KG1 (cell line): ENCODE data around the gene ARHGEF28.

ENCODE experiments used
- DNase-seq: peaks from one replicate; lab custom pipeline; 2025; lab: John Stamatoyannopoulos, UW

ARHGEF28 gene

GRCh38 chr5:73968729-73969128 lies 342.7 kb downstream of the ARHGEF28 start:
- no peak for DNase-seq

- no peak for DNase-seq
These were observed 343.4 kb downstream of the ARHGEF28 start for GRCh38 chr5:73969195-73970036.

GRCh38 chr5:73971326-73971725 lies 345.3 kb downstream of the ARHGEF28 start:
- no peak for DNase-seq

GRCh38 chr5:73973135-73973534 lies 347.1 kb downstream of the ARHGEF28 start:
- no peak for DNase-seq

- DNase-seq: no peak
These were observed 348.9 kb downstream of the ARHGEF28 start for GRCh38 chr5:73974871-73975360.

GRCh38 chr5:73975845-73976244 lies 349.8 kb downstream of the ARHGEF28 start:
- no peak for DNase-seq

GRCh38 chr5:73977146-73977545 lies 351.1 kb downstream of the ARHGEF28 start:
- no peak for DNase-seq

GRCh38 chr5:73979321-73979720 lies 353.3 kb downstream of the ARHGEF28 start:
- DNase-seq: no peak

- no peak for DNase-seq
These were observed 355.7 kb downstream of the ARHGEF28 start for GRCh38 chr5:73981704-73982103.

GRCh38 chr5:73983644-73984043 lies 357.6 kb downstream of the ARHGEF28 start:
- no peak for DNase-seq

- DNase-seq: no peak
These were observed 359.1 kb downstream of the ARHGEF28 start for GRCh38 chr5:73985145-73985544.

GRCh38 chr5:73986729-73987128 lies 360.7 kb downstream of the ARHGEF28 start:
- no peak for DNase-seq

- no peak for DNase-seq
These were observed 361.9 kb downstream of the ARHGEF28 start for GRCh38 chr5:73987915-73988314.

- no peak for DNase-seq
These were observed 364.0 kb downstream of the ARHGEF28 start for GRCh38 chr5:73989956-73990355.
